ENCODE data around the gene SHBG.

- TF ChIP-seq EZH2 (IDR thresholded peaks at IDR 0.05; ENCODE audit: borderline replicate concordance, low read depth, low read length, poor library complexity, severe bottlenecking) (no peak), CTCF (conservative IDR thresholded peaks at IDR 0.05; ENCODE audit: low read depth, low read length) (no peak)
These were observed 1.8 kb downstream of the SHBG start for GRCh38 chr17:7631398-7632380.

Data from A673 (cell line).